Stomach (tissue), 9 donors: ENCODE results near the gene METRNL. TPM values are rescaled to one million over a fixed set of nuclear protein-coding genes. Genes with fewer than 3 reads are reported as not detected.
A peak's percentile ranks its signal among the peaks of the same experiment; 100 is the strongest.

Experiments
- DNase-seq, 2 donors: peaks; one replicate each; pipeline versions ENCODE4 v3.0.0 to v3.0.0-alpha.2; 2013 to 2019
- H3K27ac ChIP-seq, 5 donors: fragments of 200-600 bp in 4 of 5; sonication (generic) in 4 of 5; one replicate each; pipeline ENCODE4 v1.5.1; 2013 to 2019; ENCODE audit warnings: mild to moderate bottlenecking in 1 of 5, moderate library complexity in 1 of 5
- H3K27me3 ChIP-seq, 3 donors: fragments of 200-600 bp; sonication (generic); one replicate each; pipeline ENCODE4 v1.5.1; 2017 to 2019; ENCODE audit warnings: mixed run types in 1 of 3
- H3K36me3 ChIP-seq, 4 donors: fragments of 200-600 bp; sonication (generic); 1 replicate in 3 of 4; 2 replicates in 1 of 4; pipeline ENCODE4 v1.5.1; 2016 to 2019
- H3K4me1 ChIP-seq, 4 donors: fragments of 200-600 bp; sonication (generic); one replicate each; pipeline ENCODE4 v1.5.1; 2016 to 2019
- H3K4me3 ChIP-seq, 4 donors: fragments of 200-600 bp; sonication (generic) in 3 of 4; one replicate each; pipeline ENCODE4 v1.5.1; 2016 to 2019; ENCODE audit warnings: mild to moderate bottlenecking in 1 of 4
- H3K9me3 ChIP-seq, 4 donors: fragments of 200-600 bp; sonication (generic); one replicate each; pipeline ENCODE4 v1.5.1; 2016 to 2019
- CTCF ChIP-seq, 7 experiments: fragments of 450-650 bp in 4 of 7; fragments of 200-600 bp in 3 of 7; sonication (generic) in 3 of 7; IDR thresholded peaks; one replicate each; pipeline ENCODE4 v1.5.1; 2016 to 2019; ENCODE audit warnings: antibody characterized with exemption in 7 of 7, control low read depth in 2 of 7, mild to moderate bottlenecking in 1 of 7
- EP300 ChIP-seq: sonication (generic); formaldehyde crosslinking; IDR thresholded peaks from one replicate; pipeline ENCODE4 v1.6.1; 2017; ENCODE audit warnings: antibody characterized with exemption
- POLR2A ChIP-seq, 4 donors: fragments of 450-650 bp; IDR thresholded peaks; one replicate each; pipeline ENCODE4 v1.6.1; 2016; ENCODE audit warnings: antibody characterized with exemption in 4 of 4, control low read depth in 2 of 4, mild to moderate bottlenecking in 1 of 4, moderate library complexity in 1 of 4
- POLR2AphosphoS5 ChIP-seq, 3 donors: sonication (generic); formaldehyde crosslinking; IDR thresholded peaks; one replicate each; pipeline ENCODE4 v1.6.1; 2016; ENCODE audit warnings: antibody characterized with exemption in 3 of 3
- WGBS, 5 donors: extraction: QIAGEN DNeasy Blood & Tissue Kit in 3 of 5; methylation state at CpG; one replicate each; pipeline versions ENCODE4 v1.1.5 to v1.1.7; 2013 to 2018; 5-methylcytosine and 5-hydroxymethylcytosine counted together
- intact Hi-C: fragments of 100-400 bp; cut with DNase I; formaldehyde crosslinking; loops from one replicate; pipeline ENCODE4 v1.15.1; 2023; ENCODE audit warnings: low total_unique reads
- polyA plus RNA-seq, 3 donors: library from polyadenylated mRNA; stranded (reverse); fragments of 200-250 nt; gene quantifications; one replicate each; pipeline ENCODE4 v1.2.3, GENCODE V29; 2013
- total RNA-seq, 5 donors: library from RNA; depleted of rRNA; stranded (reverse); fragments of >200 nt; gene quantifications; one replicate each; pipeline versions ENCODE4 v1.1.0 to v1.2.3, GENCODE V29; 2014 to 2016
- donor health status: healthy with polysubstance abuse.
- donor health status: Bipolar disorder and iron deficiency.
- donor health status: healthy.

The METRNL gene
- total and polyA plus RNA-seq, 8 donors = 25.7 to 452 (median 42.5) TPM

DNA sequence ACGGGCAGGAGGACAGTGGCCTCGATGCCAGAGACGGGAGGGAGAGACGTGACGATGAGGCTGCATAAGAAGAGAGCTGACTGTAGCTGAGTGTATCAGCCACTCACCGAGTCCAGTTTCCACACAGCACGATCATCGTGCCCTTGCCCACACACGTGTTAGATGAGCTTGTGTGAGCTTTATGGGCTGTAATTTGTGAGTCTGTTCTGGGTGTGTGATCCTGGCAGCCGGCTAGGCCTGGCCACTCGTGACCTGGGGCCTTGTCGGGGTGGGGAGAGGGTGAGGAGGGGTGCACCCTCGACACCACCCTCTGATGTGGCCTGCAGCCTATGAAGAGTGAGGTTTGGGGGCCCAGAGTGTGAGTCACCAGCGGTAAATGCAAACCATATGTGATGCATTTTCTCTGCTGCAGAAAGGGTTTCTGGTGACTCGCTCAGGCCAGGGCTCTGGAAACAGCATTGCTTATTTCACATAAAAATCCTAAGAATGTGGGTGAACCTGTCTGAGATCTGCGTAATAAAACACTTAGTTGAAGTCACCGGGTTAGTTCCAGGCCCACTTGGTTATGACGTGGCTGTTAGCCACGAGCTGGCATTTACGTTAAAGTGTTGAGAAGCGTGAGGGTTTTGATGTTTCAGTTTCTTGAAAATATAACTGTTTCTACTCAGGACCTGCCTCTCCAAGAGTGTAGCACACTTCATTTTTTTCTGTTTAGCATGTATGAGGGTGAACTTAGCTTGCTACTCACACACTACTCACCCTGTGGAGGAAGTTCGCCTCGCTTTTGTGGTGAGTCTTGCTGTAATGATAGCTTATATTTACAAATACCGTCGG is 4.2 kb downstream of the METRNL start:
- DNase-seq = peak in 1 of 2 donors; percentile 83
- peak overlapping the region in 1 of 4 donors; percentile 15 for H3K4me3 ChIP-seq
- no peak for TF ChIP-seq POLR2AphosphoS5 (IDR thresholded peaks at IDR 0.05)
- TF ChIP-seq EP300 = no peak
- no peak for TF ChIP-seq CTCF (IDR thresholded peaks at IDR 0.05)
- no peak for TF ChIP-seq POLR2A (IDR thresholded peaks at IDR 0.05)
- H3K27ac ChIP-seq = peak overlapping the region in 4 of 5 donors; percentile 69 to 94 (median 89)
- H3K27me3 ChIP-seq = peaks cover 0 to 11% (median 0%) of the 10 kb centered on the region in 3 donors
- H3K36me3 ChIP-seq = peaks cover 7 to 42% (median 29%) of the 10 kb centered on the region in 4 donors
- intact Hi-C loops = no loop called here
- no peaks in the 10 kb centered on the region for H3K9me3 ChIP-seq
- peaks cover 60 to 82% (median 73%) of the 10 kb centered on the region in 4 donors for H3K4me1 ChIP-seq
- 45 to 54% (median 46%) methylated on average over 24 to 25 of the region's 25 CpGs for WGBS, 5 donors

DNA sequence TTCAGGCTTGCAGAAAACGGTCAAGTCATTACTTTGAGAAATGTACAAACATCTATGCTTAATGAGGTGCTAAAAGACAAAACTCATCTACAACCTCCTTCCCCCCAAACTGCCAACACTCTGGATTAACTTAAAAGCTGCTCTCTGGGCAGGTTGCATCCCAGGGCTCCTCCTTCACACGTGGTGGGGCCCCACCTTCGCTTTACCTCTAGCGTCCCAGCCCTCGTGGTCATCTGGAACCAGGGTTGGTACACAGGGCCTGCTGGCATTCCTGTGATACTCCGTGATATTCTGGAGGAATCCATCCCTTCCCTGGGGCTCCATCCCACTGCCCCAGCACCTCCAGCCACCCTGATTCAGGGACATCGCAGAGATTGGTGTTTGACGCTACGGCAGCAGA is 4.8 kb downstream of the METRNL start:
- Histone ChIP-seq H3K27ac (peak overlapping the region; percentile 2 to 94 (median 86)), H3K4me3 (peak overlapping the region in 1 of 4 donors; percentile 15), H3K36me3 (peaks cover 7 to 44% (median 29%) of the 10 kb centered on the region in 4 donors), H3K9me3 (no peaks in the 10 kb centered on the region), H3K27me3 (peaks cover 0 to 6% (median 0%) of the 10 kb centered on the region in 3 donors), H3K4me1 (peaks cover 64 to 83% (median 74%) of the 10 kb centered on the region in 4 donors)
- WGBS, 5 donors = 38 to 47% (median 41%) methylated on average over 9 of the region's 9 CpGs
- intact Hi-C loops = no loop called here
- DNase-seq = no peak
- TF ChIP-seq CTCF (IDR thresholded peaks at IDR 0.05) = no peak

DNA sequence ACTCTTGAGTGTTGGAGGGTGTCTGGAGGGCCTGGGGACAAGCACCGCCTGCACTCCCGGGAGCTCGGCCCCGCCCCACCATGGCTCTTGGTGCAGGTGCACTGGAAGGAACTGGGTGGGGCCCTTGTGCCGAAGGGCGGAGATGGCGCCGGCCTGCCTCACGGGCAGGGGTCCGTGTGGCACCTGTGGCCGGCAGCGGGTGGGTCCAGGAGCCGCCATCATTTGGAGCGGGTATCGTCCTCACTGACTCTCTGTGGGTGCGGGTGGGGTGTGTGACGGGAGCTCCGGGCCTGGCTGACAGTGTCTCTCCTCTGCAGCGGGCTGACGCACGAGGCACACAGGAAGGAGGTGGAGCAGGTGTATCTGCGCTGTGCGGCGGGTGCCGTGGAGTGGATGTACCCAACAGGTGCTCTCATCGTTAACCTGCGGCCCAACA is 5.2 kb downstream of the METRNL start:
- H3K36me3 ChIP-seq = peaks cover 7 to 47% (median 29%) of the 10 kb centered on the region in 4 donors
- no peaks in the 10 kb centered on the region for H3K9me3 ChIP-seq
- intact Hi-C loops = no loop called here
- peak overlapping the region; percentile 2 to 94 (median 86) for H3K27ac ChIP-seq
- H3K4me1 ChIP-seq = peaks cover 68 to 87% (median 78%) of the 10 kb centered on the region in 4 donors
- peaks cover 0 to 6% (median 0%) of the 10 kb centered on the region in 3 donors for H3K27me3 ChIP-seq
- peak overlapping the region in 1 of 4 donors; percentile 15 for H3K4me3 ChIP-seq
- WGBS, 5 donors = 61 to 97% (median 71%) methylated on average over 14 to 27 of the region's 27 CpGs
- peak; percentile 63 to 83 for DNase-seq
- no peak for TF ChIP-seq CTCF (IDR thresholded peaks at IDR 0.05)
- TF ChIP-seq POLR2AphosphoS5 (IDR thresholded peaks at IDR 0.05) = no peak
- TF ChIP-seq EP300 = no peak
- TF ChIP-seq POLR2A (IDR thresholded peaks at IDR 0.05) = no peak

- 73 to 96% (median 90%) methylated on average over 17 to 22 of the region's 22 CpGs for whole genome bisulfite sequencing, 5 donors
- DNase-seq = no peak
- peak overlapping the region in 1 of 4 donors; percentile 15 for H3K4me3 ChIP-seq
- no peak for TF ChIP-seq CTCF (IDR thresholded peaks at IDR 0.05)
- no peak for TF ChIP-seq POLR2AphosphoS5 (IDR thresholded peaks at IDR 0.05)
- no peak for TF ChIP-seq POLR2A (IDR thresholded peaks at IDR 0.05)
- no peak for TF ChIP-seq EP300
- H3K9me3 ChIP-seq = no peaks in the 10 kb centered on the region
- H3K27me3 ChIP-seq = peaks cover 0 to 6% (median 0%) of the 10 kb centered on the region in 3 donors
- peaks cover 71 to 90% (median 81%) of the 10 kb centered on the region in 4 donors for H3K4me1 ChIP-seq
- intact Hi-C loops = no loop called here
- H3K36me3 ChIP-seq = peaks cover 7 to 51% (median 29%) of the 10 kb centered on the region in 4 donors
- H3K27ac ChIP-seq = peak overlapping the region in 3 of 5 donors; percentile 27 to 92 (median 69)
These were observed 5.7 kb downstream of the METRNL start for GRCh38 chr17:83085103-83085502.
